Astrocyte (in vitro differentiated cells and primary cell): ENCODE results near the gene PPP1R12C. TPM values are rescaled to one million over a fixed set of nuclear protein-coding genes. Genes with fewer than 3 reads are reported as not detected.

Experiments
- DNase-seq: peaks from one replicate; pipeline ENCODE4 v3.0.0-alpha.2; 2010; ENCODE audit warnings: low read depth
- FAIRE-seq: peaks from 2 replicates; lab custom pipeline; 2011; peaks lifted over from hg19 to GRCh38; lab: Jason Lieb, UNC
- H2AFZ ChIP-seq: 2 replicates; pipeline ENCODE4 v1.6.0; 2012; ENCODE audit warnings: low read depth, low read length, inconsistent platforms
- H3K27ac ChIP-seq: 2 replicates; pipeline ENCODE4 v1.5.1; 2011; ENCODE audit warnings: low read depth, low read length, inconsistent platforms
- H3K27me3 ChIP-seq: 2 replicates; pipeline ENCODE4 v1.6.0; 2011; ENCODE audit warnings: low read length, inconsistent platforms; ENCODE audit not compliant: insufficient read depth
- H3K36me3 ChIP-seq: 2 replicates; pipeline ENCODE4 v1.5.1; 2011; ENCODE audit warnings: low read length, inconsistent platforms; ENCODE audit not compliant: insufficient read depth
- H3K4me1 ChIP-seq: 2 replicates; pipeline ENCODE4 v1.5.1; 2011; ENCODE audit warnings: low read length, inconsistent platforms; ENCODE audit not compliant: insufficient read depth
- H3K4me2 ChIP-seq: 2 replicates; pipeline ENCODE4 v1.6.0; 2012; ENCODE audit warnings: low read length, inconsistent platforms
- H3K4me3 ChIP-seq: 2 replicates; pipeline ENCODE4 v1.5.1; 2011; ENCODE audit warnings: low read depth, mild to moderate bottlenecking, low read length, inconsistent platforms; ENCODE audit not compliant: insufficient read depth
- H3K79me2 ChIP-seq: 2 replicates; pipeline ENCODE4 v1.6.0; 2012; ENCODE audit warnings: mild to moderate bottlenecking, low read length, inconsistent platforms; ENCODE audit not compliant: insufficient read depth
- H3K9ac ChIP-seq: 2 replicates; pipeline ENCODE4 v1.6.0; 2012; ENCODE audit warnings: mild to moderate bottlenecking, low read length, inconsistent platforms
- H3K9me3 ChIP-seq: 2 replicates; pipeline ENCODE4 v1.5.1; 2012; ENCODE audit warnings: low read depth, mild to moderate bottlenecking, low read length, inconsistent platforms; ENCODE audit not compliant: insufficient read depth
- H4K20me1 ChIP-seq: 2 replicates; pipeline ENCODE4 v1.6.0; 2012; ENCODE audit warnings: low read length, inconsistent platforms; ENCODE audit not compliant: insufficient read depth
- H3K27ac Mint-ChIP-seq: one replicate; pipeline ENCODE4 v1.8.0; 2021; ENCODE audit warnings: mild to moderate bottlenecking, mixed read lengths; ENCODE audit not compliant: unreplicated experiment
- H3K27me3 Mint-ChIP-seq: one replicate; pipeline ENCODE4 v1.8.0; 2021; ENCODE audit warnings: low read depth, mixed read lengths; ENCODE audit not compliant: unreplicated experiment
- H3K36me3 Mint-ChIP-seq: one replicate; pipeline ENCODE4 v1.8.0; 2021; ENCODE audit warnings: low read depth, mixed read lengths; ENCODE audit not compliant: unreplicated experiment
- H3K4me1 Mint-ChIP-seq: one replicate; pipeline ENCODE4 v1.8.0; 2021; ENCODE audit warnings: low read depth, mixed read lengths; ENCODE audit not compliant: unreplicated experiment
- H3K4me3 Mint-ChIP-seq: one replicate; pipeline ENCODE4 v1.8.0; 2021; ENCODE audit warnings: mild to moderate bottlenecking, moderate library complexity, mixed read lengths; ENCODE audit not compliant: unreplicated experiment
- H3K9me3 Mint-ChIP-seq: one replicate; pipeline ENCODE4 v1.8.0; 2021; ENCODE audit warnings: mild to moderate bottlenecking, mixed read lengths; ENCODE audit not compliant: unreplicated experiment
- EZH2 ChIP-seq: IDR thresholded peaks from 2 replicates; pipeline ENCODE4 v1.6.1; 2012; ENCODE audit warnings: mild to moderate bottlenecking, low read length, inconsistent platforms; ENCODE audit not compliant: insufficient read depth
- total RNA-seq: library from RNA; stranded (reverse); gene quantifications from 2 replicates; pipeline ENCODE4 v1.2.1, GENCODE V29; 2021
- TF ChIP-seq, protein P1 (sequence below): IDR thresholded peaks from 2 replicates; pipeline ENCODE4 v1.5.1; 2011; ENCODE audit warnings: low read depth, mild to moderate bottlenecking, inconsistent platforms, low read length, moderate library complexity; ENCODE audit not compliant: insufficient read depth

The PPP1R12C gene
- total RNA-seq, 1 donor from 2014 or later: 86.2 TPM

DNA sequence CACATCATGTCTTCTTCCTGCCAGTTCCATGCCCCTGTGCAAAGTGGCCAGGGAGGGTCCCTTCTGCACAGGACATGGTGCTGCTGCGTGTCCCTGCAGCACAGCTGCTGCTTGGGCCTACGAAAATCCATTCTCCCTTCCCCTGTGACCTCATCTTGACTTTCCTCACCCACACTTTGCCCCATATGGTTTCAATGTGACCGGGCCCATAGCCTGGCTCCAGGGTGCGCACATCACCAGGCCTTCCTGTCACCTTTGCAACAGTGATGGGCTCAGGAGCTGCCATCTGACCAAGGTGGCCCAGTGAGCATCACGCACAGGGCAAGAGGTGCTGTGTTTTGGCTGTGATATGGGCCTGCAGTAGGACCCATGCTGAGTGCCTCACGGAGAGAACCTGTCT, 10.8 kb downstream of the PPP1R12C start:
- Mint-ChIP-seq H3K9me3 (peaks cover 2% of the 10 kb centered on the region), H3K27me3 (no peaks in the 10 kb centered on the region), H3K36me3 (peaks cover 17% of the 10 kb centered on the region), H3K4me3 (no peak overlapping the region), H3K27ac (no peak overlapping the region), H3K4me1 (no peaks in the 10 kb centered on the region)
- Histone ChIP-seq H4K20me1 (peaks cover 57% of the 10 kb centered on the region), H3K4me1 (no peaks in the 10 kb centered on the region), H3K9ac (no peak overlapping the region), H2AFZ (no peak overlapping the region), H3K9me3 (peaks cover 4% of the 10 kb centered on the region), H3K27ac (no peak overlapping the region), H3K4me2 (no peak overlapping the region), H3K36me3 (peaks cover 10% of the 10 kb centered on the region), H3K4me3 (no peak overlapping the region), H3K79me2 (peaks cover 47% of the 10 kb centered on the region), H3K27me3 (no peaks in the 10 kb centered on the region)
- no peak for TF ChIP-seq EZH2
- TF ChIP-seq, protein P1, sequence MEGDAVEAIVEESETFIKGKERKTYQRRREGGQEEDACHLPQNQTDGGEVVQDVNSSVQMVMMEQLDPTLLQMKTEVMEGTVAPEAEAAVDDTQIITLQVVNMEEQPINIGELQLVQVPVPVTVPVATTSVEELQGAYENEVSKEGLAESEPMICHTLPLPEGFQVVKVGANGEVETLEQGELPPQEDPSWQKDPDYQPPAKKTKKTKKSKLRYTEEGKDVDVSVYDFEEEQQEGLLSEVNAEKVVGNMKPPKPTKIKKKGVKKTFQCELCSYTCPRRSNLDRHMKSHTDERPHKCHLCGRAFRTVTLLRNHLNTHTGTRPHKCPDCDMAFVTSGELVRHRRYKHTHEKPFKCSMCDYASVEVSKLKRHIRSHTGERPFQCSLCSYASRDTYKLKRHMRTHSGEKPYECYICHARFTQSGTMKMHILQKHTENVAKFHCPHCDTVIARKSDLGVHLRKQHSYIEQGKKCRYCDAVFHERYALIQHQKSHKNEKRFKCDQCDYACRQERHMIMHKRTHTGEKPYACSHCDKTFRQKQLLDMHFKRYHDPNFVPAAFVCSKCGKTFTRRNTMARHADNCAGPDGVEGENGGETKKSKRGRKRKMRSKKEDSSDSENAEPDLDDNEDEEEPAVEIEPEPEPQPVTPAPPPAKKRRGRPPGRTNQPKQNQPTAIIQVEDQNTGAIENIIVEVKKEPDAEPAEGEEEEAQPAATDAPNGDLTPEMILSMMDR: no peak
- no peak for FAIRE-seq
- DNase-seq: no peak

DNA sequence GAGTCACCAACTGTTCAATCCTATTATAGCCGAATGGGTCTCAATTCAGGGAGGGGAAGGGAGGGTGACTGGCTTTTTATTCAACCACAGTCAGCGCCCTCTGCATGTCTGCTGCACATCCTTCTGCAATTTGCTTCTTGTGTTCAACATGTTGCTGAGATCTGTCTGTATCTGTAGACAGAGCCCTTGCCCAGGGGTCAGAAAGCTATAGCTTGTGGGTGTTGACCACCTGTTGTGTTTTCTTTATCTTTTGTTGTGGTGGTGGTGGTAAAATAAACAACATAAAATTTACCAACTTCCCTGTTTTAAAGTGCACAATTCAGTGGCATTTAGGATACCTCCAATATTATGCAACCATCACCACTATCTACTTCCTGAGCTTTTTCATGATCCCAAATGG, 12.2 kb downstream of the PPP1R12C start:
- H3K27ac Mint-ChIP-seq: no peak overlapping the region

DNA sequence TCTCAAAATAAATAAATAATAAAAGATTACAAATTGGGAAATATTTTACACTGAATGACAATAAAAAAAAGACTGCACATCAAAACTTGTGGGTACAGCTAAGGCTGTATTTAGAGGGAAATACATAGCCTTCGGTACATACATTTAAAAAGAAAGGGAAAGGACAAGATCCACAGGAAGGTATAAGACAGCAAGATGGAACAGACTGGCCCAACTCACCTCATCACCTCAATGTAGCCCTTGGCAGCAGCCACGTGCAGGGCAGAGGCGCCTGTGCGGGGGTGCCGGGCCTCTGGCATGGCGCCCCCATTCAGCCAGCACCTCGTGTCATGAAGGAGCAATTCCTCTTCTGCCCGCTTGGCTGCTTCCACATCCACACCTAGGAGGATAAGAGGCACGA, 14.2 kb downstream of the PPP1R12C start:
- Mint-ChIP-seq H3K4me3 (no peak overlapping the region), H3K27me3 (no peaks in the 10 kb centered on the region), H3K36me3 (peaks cover 21% of the 10 kb centered on the region), H3K9me3 (peaks cover 2% of the 10 kb centered on the region), H3K27ac (no peak overlapping the region), H3K4me1 (no peaks in the 10 kb centered on the region)
- Histone ChIP-seq H2AFZ (no peak overlapping the region), H3K79me2 (peaks cover 23% of the 10 kb centered on the region), H3K36me3 (peaks cover 10% of the 10 kb centered on the region), H3K9me3 (peaks cover 4% of the 10 kb centered on the region), H3K4me3 (no peak overlapping the region), H4K20me1 (peaks cover 54% of the 10 kb centered on the region), H3K4me1 (no peaks in the 10 kb centered on the region), H3K9ac (no peak overlapping the region), H3K4me2 (no peak overlapping the region), H3K27me3 (no peaks in the 10 kb centered on the region), H3K27ac (no peak overlapping the region)
- FAIRE-seq: no peak
- DNase-seq: no peak
- TF ChIP-seq, protein P1: no peak
- no peak for TF ChIP-seq EZH2

More for the DNA sequence above, 12.2 kb downstream of the PPP1R12C start:
- H2AFZ ChIP-seq: no peak overlapping the region
- no peak overlapping the region for H3K9ac ChIP-seq
- no peaks in the 10 kb centered on the region for H3K4me1 ChIP-seq
- no peak overlapping the region for H3K4me2 ChIP-seq
- H3K27me3 ChIP-seq: no peaks in the 10 kb centered on the region
- no peaks in the 10 kb centered on the region for H3K4me1 Mint-ChIP-seq
- H3K9me3 ChIP-seq: peaks cover 4% of the 10 kb centered on the region
- no peak overlapping the region for H3K4me3 Mint-ChIP-seq
- H3K36me3 ChIP-seq: peaks cover 10% of the 10 kb centered on the region
- H3K27ac ChIP-seq: no peak overlapping the region
- DNase-seq (no peak), FAIRE-seq (no peak)
- H3K27me3 Mint-ChIP-seq: no peaks in the 10 kb centered on the region
- H3K36me3 Mint-ChIP-seq: peaks cover 18% of the 10 kb centered on the region
- peaks cover 38% of the 10 kb centered on the region for H3K79me2 ChIP-seq
- no peak overlapping the region for H3K4me3 ChIP-seq
- no peak for TF ChIP-seq EZH2
- TF ChIP-seq, protein P1: no peak
- peaks cover 52% of the 10 kb centered on the region for H4K20me1 ChIP-seq
- peaks cover 2% of the 10 kb centered on the region for H3K9me3 Mint-ChIP-seq
